HEK293 (cell line): ENCODE data around the gene SCGB1A1.

ENCODE experiments used
- CTCF ChIA-PET: fragments of 350-600 bp; formaldehyde crosslinking; extraction: SDS; loops from one replicate; lab custom pipeline; 2021; ENCODE audit warnings: antibody characterized with exemption; lab: Yijun Ruan, JAX
- POLR2A ChIA-PET: fragments of 300-600 bp; formaldehyde crosslinking; extraction: SDS; loops from one replicate; lab custom pipeline; 2020; ENCODE audit warnings: antibody characterized with exemption, inconsistent platforms; lab: Yijun Ruan, JAX
- H3K27ac ChIP-seq: fragments of 200-500 bp; sonication (Bioruptor generic); 2 replicates; pipeline ENCODE4 v1.5.1; 2014; ENCODE audit warnings: low read depth, low read length, control low read depth, inconsistent platforms; ENCODE audit errors: extremely low read depth
- H3K36me3 ChIP-seq, 2 experiments: fragments of 200-500 bp in 1 of 2; sonication (Bioruptor generic) in 1 of 2; 1 replicate in 1 of 2; 2 replicates in 1 of 2; pipeline ENCODE4 v1.5.1; 2014 to 2017; ENCODE audit warnings: inconsistent platforms in 2 of 2, low read length in 2 of 2; ENCODE audit not compliant: control insufficient read depth in 2 of 2, insufficient read depth in 1 of 2
- H3K4me1 ChIP-seq: fragments of 200-500 bp; sonication (Bioruptor generic); 2 replicates; pipeline ENCODE4 v1.5.1; 2014; ENCODE audit warnings: mild to moderate bottlenecking, low read length, inconsistent platforms; ENCODE audit not compliant: control insufficient read depth, insufficient read depth
- H3K4me3 ChIP-seq: 2 replicates; pipeline ENCODE4 v1.5.1; 2011; ENCODE audit warnings: low read depth, mild to moderate bottlenecking, control low read depth, low read length, moderate library complexity
- H3K9me3 ChIP-seq: fragments of 200-500 bp; sonication (Bioruptor generic); 2 replicates; pipeline ENCODE4 v1.5.1; 2014; ENCODE audit warnings: low read depth, low read length, inconsistent platforms; ENCODE audit not compliant: control insufficient read depth, insufficient read depth
- EGR2 ChIP-seq: fragments of 450-650 bp; formaldehyde crosslinking; IDR thresholded peaks from 2 replicates; pipeline ENCODE4 v1.5.1; 2016; ENCODE audit warnings: low read depth, missing biosample characterization, missing genetic modification characterization
- GLI2 ChIP-seq: fragments of 450-650 bp; formaldehyde crosslinking; IDR thresholded peaks from 2 replicates; pipeline ENCODE4; 2017; ENCODE audit warnings: missing biosample characterization, missing genetic modification characterization, low read depth, borderline replicate concordance
- HOXD13 ChIP-seq: sonication (generic); formaldehyde crosslinking; IDR thresholded peaks from 2 replicates; pipeline ENCODE4 v1.8.0; 2022; ENCODE audit warnings: missing genetic modification reagents, borderline replicate concordance
- KLF16 ChIP-seq: fragments of 450-650 bp; formaldehyde crosslinking; IDR thresholded peaks from 2 replicates; pipeline ENCODE4 v1.5.1; 2017; ENCODE audit warnings: missing biosample characterization, missing genetic modification characterization
- SALL2 ChIP-seq: fragments of 450-650 bp; formaldehyde crosslinking; IDR thresholded peaks from 2 replicates; pipeline ENCODE4 v1.5.0; 2017; ENCODE audit warnings: missing biosample characterization, mild to moderate bottlenecking, missing genetic modification characterization, borderline replicate concordance
- ZNF274 ChIP-seq, 2 experiments: fragments of 200-500 bp in 1 of 2; fragments of 450-650 bp in 1 of 2; sonication (Bioruptor generic) in 1 of 2; formaldehyde crosslinking in 1 of 2; IDR thresholded peaks; 2 replicates each; pipeline versions ENCODE4 v1.5.1 to v1.6.1; 2014 to 2016; ENCODE audit warnings: borderline replicate concordance in 1 of 2, inconsistent platforms in 1 of 2, low read length in 1 of 2, missing biosample characterization in 1 of 2, missing genetic modification characterization in 1 of 2
- ZNF404 ChIP-seq: fragments of 450-650 bp; formaldehyde crosslinking; IDR thresholded peaks from 2 replicates; pipeline ENCODE4 v1.5.1; 2017; ENCODE audit warnings: missing biosample characterization, missing genetic modification characterization
- ZNF530 ChIP-seq: fragments of 450-650 bp; formaldehyde crosslinking; IDR thresholded peaks from 2 replicates; pipeline ENCODE4 v1.5.1; 2016; ENCODE audit warnings: low read depth, missing biosample characterization, missing genetic modification characterization
- ZNF549 ChIP-seq: fragments of 450-650 bp; IDR thresholded peaks from 2 replicates; pipeline ENCODE4 v1.5.1; 2018; ENCODE audit warnings: missing biosample characterization, missing genetic modification characterization, mild to moderate bottlenecking, inconsistent platforms, moderate library complexity
- ZNF555 ChIP-seq: fragments of 450-650 bp; formaldehyde crosslinking; conservative IDR thresholded peaks from 2 replicates; pipeline ENCODE4 v1.5.1; 2017; ENCODE audit warnings: missing biosample characterization, mild to moderate bottlenecking, missing genetic modification characterization, inconsistent platforms
- ZNF558 ChIP-seq: fragments of 450-650 bp; formaldehyde crosslinking; IDR thresholded peaks from 2 replicates; pipeline ENCODE4 v1.5.1; 2016; ENCODE audit warnings: missing biosample characterization, missing genetic modification characterization
- ZNF629 ChIP-seq: fragments of 450-650 bp; formaldehyde crosslinking; IDR thresholded peaks from 2 replicates; pipeline ENCODE4 v1.5.1; 2017; ENCODE audit warnings: missing biosample characterization, missing genetic modification characterization
- ZNF677 ChIP-seq: fragments of 450-650 bp; IDR thresholded peaks from 2 replicates; pipeline ENCODE4 v1.5.0; 2018; ENCODE audit warnings: missing biosample characterization, mild to moderate bottlenecking, missing genetic modification characterization, moderate library complexity
- ZNF792 ChIP-seq: fragments of 450-650 bp; formaldehyde crosslinking; IDR thresholded peaks from 2 replicates; pipeline ENCODE4 v1.5.1; 2016; ENCODE audit warnings: missing biosample characterization, missing genetic modification characterization
- ZSCAN30 ChIP-seq: fragments of 450-650 bp; IDR thresholded peaks from 2 replicates; pipeline ENCODE4 v1.5.1; 2018; ENCODE audit warnings: missing biosample characterization, mild to moderate bottlenecking, missing genetic modification characterization, moderate library complexity
- TF ChIP-seq, protein P1 (sequence below): fragments of 450-650 bp; formaldehyde crosslinking; IDR thresholded peaks from 2 replicates; pipeline ENCODE4 v1.5.1; 2016; ENCODE audit warnings: missing biosample characterization, missing genetic modification characterization
- TF ChIP-seq, protein P2 (sequence below): fragments of 450-650 bp; formaldehyde crosslinking; IDR thresholded peaks from 2 replicates; pipeline ENCODE4 v1.5.1; 2016; ENCODE audit warnings: missing biosample characterization, missing genetic modification characterization, borderline replicate concordance
- TF ChIP-seq, protein P3 (sequence below): fragments of 450-650 bp; IDR thresholded peaks from 2 replicates; pipeline ENCODE4 v1.5.1; 2018; ENCODE audit warnings: missing biosample characterization, missing genetic modification characterization
- TF ChIP-seq, protein P4 (sequence below): fragments of 450-650 bp; formaldehyde crosslinking; IDR thresholded peaks from 2 replicates; pipeline ENCODE4 v1.5.1; 2016; ENCODE audit warnings: missing biosample characterization, missing genetic modification characterization
- TF ChIP-seq, protein P5 (sequence below): fragments of 450-650 bp; formaldehyde crosslinking; IDR thresholded peaks from 2 replicates; pipeline ENCODE4 v1.5.1; 2016; ENCODE audit warnings: missing biosample characterization, missing genetic modification characterization

The SCGB1A1 gene

DNA sequence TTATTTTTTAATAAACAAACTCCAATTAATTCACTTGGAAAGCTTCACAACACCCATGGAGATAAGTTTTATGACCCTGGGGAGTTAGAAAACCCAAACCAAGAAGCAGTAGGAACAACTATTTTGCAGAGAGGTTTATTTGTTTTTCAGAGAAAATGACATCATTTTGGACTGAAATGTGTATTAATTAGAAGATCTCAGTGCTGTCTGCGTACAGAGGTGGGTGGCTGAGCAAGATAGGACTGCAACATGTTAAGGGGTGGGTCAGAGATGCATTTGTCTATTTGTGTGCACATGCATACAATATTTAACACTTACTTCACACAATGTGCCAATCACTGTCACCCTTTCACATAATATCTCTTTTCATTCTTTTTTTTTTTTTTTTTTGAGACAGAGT lies 1.1 kb downstream of the SCGB1A1 start (continued):
- TF ChIP-seq, protein P1, sequence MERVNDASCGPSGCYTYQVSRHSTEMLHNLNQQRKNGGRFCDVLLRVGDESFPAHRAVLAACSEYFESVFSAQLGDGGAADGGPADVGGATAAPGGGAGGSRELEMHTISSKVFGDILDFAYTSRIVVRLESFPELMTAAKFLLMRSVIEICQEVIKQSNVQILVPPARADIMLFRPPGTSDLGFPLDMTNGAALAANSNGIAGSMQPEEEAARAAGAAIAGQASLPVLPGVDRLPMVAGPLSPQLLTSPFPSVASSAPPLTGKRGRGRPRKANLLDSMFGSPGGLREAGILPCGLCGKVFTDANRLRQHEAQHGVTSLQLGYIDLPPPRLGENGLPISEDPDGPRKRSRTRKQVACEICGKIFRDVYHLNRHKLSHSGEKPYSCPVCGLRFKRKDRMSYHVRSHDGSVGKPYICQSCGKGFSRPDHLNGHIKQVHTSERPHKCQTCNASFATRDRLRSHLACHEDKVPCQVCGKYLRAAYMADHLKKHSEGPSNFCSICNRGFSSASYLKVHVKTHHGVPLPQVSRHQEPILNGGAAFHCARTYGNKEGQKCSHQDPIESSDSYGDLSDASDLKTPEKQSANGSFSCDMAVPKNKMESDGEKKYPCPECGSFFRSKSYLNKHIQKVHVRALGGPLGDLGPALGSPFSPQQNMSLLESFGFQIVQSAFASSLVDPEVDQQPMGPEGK (tag by site-specific recombination) = 0 out of 2 replicates have a peak, but pooled peaks have one; percentile 9
- TF ChIP-seq, protein P2, sequence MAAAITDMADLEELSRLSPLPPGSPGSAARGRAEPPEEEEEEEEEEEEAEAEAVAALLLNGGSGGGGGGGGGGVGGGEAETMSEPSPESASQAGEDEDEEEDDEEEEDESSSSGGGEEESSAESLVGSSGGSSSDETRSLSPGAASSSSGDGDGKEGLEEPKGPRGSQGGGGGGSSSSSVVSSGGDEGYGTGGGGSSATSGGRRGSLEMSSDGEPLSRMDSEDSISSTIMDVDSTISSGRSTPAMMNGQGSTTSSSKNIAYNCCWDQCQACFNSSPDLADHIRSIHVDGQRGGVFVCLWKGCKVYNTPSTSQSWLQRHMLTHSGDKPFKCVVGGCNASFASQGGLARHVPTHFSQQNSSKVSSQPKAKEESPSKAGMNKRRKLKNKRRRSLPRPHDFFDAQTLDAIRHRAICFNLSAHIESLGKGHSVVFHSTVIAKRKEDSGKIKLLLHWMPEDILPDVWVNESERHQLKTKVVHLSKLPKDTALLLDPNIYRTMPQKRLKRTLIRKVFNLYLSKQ = no peak
- no peak for TF ChIP-seq SALL2
- TF ChIP-seq ZNF792 (tag by site-specific recombination) = no peak
- TF ChIP-seq ZNF629 = peak; percentile 78
- no peak for TF ChIP-seq ZNF274 (IDR thresholded peaks at IDR 0.05; ENCODE audit: low read length)
- no peak for TF ChIP-seq ZNF274 (tag by site-specific recombination; IDR thresholded peaks at IDR 0.05; ENCODE audit: borderline replicate concordance)
- TF ChIP-seq, protein P3, sequence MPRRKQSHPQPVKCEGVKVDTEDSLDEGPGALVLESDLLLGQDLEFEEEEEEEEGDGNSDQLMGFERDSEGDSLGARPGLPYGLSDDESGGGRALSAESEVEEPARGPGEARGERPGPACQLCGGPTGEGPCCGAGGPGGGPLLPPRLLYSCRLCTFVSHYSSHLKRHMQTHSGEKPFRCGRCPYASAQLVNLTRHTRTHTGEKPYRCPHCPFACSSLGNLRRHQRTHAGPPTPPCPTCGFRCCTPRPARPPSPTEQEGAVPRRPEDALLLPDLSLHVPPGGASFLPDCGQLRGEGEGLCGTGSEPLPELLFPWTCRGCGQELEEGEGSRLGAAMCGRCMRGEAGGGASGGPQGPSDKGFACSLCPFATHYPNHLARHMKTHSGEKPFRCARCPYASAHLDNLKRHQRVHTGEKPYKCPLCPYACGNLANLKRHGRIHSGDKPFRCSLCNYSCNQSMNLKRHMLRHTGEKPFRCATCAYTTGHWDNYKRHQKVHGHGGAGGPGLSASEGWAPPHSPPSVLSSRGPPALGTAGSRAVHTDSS = no peak
- no peak for TF ChIP-seq KLF16 (tag by site-specific recombination)
- TF ChIP-seq, protein P4, sequence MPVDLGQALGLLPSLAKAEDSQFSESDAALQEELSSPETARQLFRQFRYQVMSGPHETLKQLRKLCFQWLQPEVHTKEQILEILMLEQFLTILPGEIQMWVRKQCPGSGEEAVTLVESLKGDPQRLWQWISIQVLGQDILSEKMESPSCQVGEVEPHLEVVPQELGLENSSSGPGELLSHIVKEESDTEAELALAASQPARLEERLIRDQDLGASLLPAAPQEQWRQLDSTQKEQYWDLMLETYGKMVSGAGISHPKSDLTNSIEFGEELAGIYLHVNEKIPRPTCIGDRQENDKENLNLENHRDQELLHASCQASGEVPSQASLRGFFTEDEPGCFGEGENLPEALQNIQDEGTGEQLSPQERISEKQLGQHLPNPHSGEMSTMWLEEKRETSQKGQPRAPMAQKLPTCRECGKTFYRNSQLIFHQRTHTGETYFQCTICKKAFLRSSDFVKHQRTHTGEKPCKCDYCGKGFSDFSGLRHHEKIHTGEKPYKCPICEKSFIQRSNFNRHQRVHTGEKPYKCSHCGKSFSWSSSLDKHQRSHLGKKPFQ (tag by site-specific recombination) = no peak
- TF ChIP-seq ZNF549 (tag by site-specific recombination) = no peak
- TF ChIP-seq, all 188 proteins: peak for 25

DNA sequence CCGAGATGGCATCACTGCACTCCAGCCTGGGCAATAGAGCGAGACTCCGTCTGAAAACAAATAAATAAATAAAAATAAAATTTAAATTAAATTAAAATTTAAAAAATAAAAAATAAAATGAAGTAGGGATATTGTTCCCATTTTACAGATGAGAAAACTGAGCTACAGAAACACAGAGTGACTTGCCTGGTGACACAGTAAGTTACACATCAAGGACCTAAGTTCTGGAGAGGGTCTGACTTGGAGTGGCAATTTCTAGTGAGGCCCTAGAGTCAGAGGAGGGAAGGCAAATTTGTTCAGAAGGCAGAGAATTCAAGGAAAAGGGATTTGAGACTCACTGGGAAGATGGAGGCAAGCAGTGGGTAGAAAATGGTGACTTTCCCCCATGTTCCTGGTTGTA lies 2.0 kb downstream of the SCGB1A1 start:
- POLR2A ChIA-PET = interaction anchor here (0.6 to 1.3 kb wide), 2 partner anchors 145 to 154 kb away, joined by 4 read pairs; no protein-coding TSS in a partner anchor

DNA sequence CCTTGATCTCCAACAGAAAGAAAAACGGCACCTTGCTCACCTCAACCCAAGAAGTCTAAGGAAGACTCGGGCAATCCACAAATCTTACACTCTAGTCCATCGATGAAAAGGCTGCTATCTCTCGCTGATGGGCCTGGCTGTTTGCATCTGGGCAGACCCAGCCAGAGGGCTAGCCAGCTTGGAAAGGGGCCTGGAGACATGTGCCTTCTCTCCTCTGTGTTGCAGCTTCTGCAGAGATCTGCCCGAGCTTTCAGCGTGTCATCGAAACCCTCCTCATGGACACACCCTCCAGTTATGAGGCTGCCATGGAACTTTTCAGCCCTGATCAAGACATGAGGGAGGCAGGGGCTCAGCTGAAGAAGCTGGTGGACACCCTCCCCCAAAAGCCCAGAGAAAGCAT lies 3.2 kb downstream of the SCGB1A1 start:
- no peak for TF ChIP-seq ZNF404
- TF ChIP-seq, protein P5, sequence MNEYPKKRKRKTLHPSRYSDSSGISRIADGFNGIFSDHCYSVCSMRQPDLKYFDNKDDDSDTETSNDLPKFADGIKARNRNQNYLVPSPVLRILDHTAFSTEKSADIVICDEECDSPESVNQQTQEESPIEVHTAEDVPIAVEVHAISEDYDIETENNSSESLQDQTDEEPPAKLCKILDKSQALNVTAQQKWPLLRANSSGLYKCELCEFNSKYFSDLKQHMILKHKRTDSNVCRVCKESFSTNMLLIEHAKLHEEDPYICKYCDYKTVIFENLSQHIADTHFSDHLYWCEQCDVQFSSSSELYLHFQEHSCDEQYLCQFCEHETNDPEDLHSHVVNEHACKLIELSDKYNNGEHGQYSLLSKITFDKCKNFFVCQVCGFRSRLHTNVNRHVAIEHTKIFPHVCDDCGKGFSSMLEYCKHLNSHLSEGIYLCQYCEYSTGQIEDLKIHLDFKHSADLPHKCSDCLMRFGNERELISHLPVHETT = no peak
- Histone ChIP-seq H3K36me3 (no peaks in the 10 kb centered on the region), H3K9me3 (no peaks in the 10 kb centered on the region), H3K4me1 (peaks cover 3% of the 10 kb centered on the region), H3K4me3 (no peak overlapping the region), H3K27ac (no peak overlapping the region)
- ChIA-PET CTCF (interaction anchor here (0.6 to 7.8 kb wide), 12 partner anchors 23 to 1776 kb away, joined by 3 to 188 read pairs (median 4); no protein-coding TSS in a partner anchor), POLR2A (interaction anchor here (0.7 to 1.6 kb wide), 2 partner anchors 122 to 179 kb away, joined by 3 to 5 read pairs; no protein-coding TSS in a partner anchor)

More for the DNA sequence above, 2.0 kb downstream of the SCGB1A1 start:
- H3K36me3 ChIP-seq = no peaks in the 10 kb centered on the region
- CTCF ChIA-PET = interaction anchor here (1.2 to 7.8 kb wide), 3 partner anchors 26 to 140 kb away, joined by 6 to 188 read pairs (median 7); no protein-coding TSS in a partner anchor
- no peak overlapping the region for H3K4me3 ChIP-seq
- TF ChIP-seq ZNF558 (tag by site-specific recombination) (no peak), ZNF555 (tag by site-specific recombination) (no peak), SALL2 (no peak), ZSCAN30 (tag by site-specific recombination) (no peak), EGR2 (tag by site-specific recombination) (no peak), ZNF530 (tag by site-specific recombination) (no peak), ZNF677 (no peak), GLI2 (tag by site-specific recombination) (no peak), ZNF629 (no peak), HOXD13 (CRISPR knock-in tag) (no peak)
- TF ChIP-seq, all 188 proteins: peak for 0
- Histone ChIP-seq H3K4me1 (peaks cover 3% of the 10 kb centered on the region; the same call in 1 of the 2 replicates), H3K27ac (no peak overlapping the region), H3K9me3 (no peaks in the 10 kb centered on the region)
